Colonic mucosa (tissue), 4 donors: ENCODE measurements around the gene NCKAP5. TPM values are rescaled to one million over a fixed set of nuclear protein-coding genes. Genes with fewer than 3 reads are reported as not detected.

ENCODE experiments used
- DNase-seq: peaks from one replicate; pipeline ENCODE4 v3.0.0-alpha.2; 2020
- H3K27ac ChIP-seq: fragments of 200-600 bp; one replicate; pipeline ENCODE4 v1.8.0; 2021
- H3K27me3 ChIP-seq: fragments of 200-600 bp; one replicate; pipeline ENCODE4 v1.8.0; 2021
- H3K36me3 ChIP-seq: fragments of 200-600 bp; one replicate; pipeline ENCODE4 v1.8.0; 2021
- H3K4me1 ChIP-seq: fragments of 200-600 bp; one replicate; pipeline ENCODE4 v1.8.0; 2021; ENCODE audit warnings: mild to moderate bottlenecking
- H3K4me3 ChIP-seq: fragments of 200-600 bp; one replicate; pipeline ENCODE4 v1.8.0; 2021
- H3K9ac ChIP-seq, 2 donors: one replicate each; pipeline ENCODE4 v1.7.0; 2013; ENCODE audit warnings: control low read depth in 2 of 2, low read depth in 2 of 2, low read length in 2 of 2
- H3K9me3 ChIP-seq: fragments of 200-600 bp; one replicate; pipeline ENCODE4 v1.8.0; 2021
- intact Hi-C: fragments of 100-400 bp; cut with DNase I; formaldehyde crosslinking; loops from one replicate; pipeline ENCODE4 v1.14.1; 2022
- total RNA-seq, 2 donors: library from RNA; stranded (reverse); fragmentation: NEBNext Ultra II Directional in 1 of 2; extraction: Animal tissue kit (Norgen Biotek cat#: 25700) in 1 of 2; gene quantifications; one replicate each; pipeline ENCODE4 v1.2.1, GENCODE V29; 2021
- TF ChIP-seq, protein P1 (sequence below): fragments of 200-600 bp; IDR thresholded peaks from one replicate; pipeline ENCODE4 v1.8.0; 2022; ENCODE audit warnings: antibody characterized with exemption, mild to moderate bottlenecking
- donor health status: healthy.
- donor health status: DM: no; HTN: no; CAD: no.
- donor health status: DM: no; HTN: no; CAD: no.

The NCKAP5 gene
- total RNA-seq, 2 donors from 2014 or later, result 2.9 to 3.7 TPM

DNA sequence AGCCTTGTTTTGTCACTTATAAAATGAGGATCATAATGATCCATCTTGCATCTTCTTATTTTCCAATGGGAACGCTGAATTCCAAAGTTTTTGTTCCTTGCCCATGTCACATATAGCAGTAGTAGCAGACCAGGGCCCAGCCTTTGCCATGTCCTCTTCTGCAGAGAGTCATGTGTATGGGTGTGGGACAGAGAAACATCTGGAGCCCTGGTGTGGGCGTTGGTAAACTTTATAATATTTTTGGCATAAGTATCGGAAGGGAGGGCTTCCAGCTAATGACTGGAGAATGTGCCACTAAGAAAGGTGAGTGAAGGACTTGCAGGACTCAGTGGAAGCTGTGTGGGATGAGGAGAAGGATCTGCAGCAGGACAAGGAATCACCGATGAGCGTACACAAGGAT, 157.2 kb downstream of the NCKAP5 start:
- Histone ChIP-seq H3K9ac (no peak overlapping the region), H3K36me3 (no peaks in the 10 kb centered on the region), H3K4me3 (no peak overlapping the region), H3K4me1 (no peaks in the 10 kb centered on the region), H3K9me3 (no peaks in the 10 kb centered on the region), H3K27ac (no peak overlapping the region), H3K27me3 (no peaks in the 10 kb centered on the region)
- TF ChIP-seq, protein P1, sequence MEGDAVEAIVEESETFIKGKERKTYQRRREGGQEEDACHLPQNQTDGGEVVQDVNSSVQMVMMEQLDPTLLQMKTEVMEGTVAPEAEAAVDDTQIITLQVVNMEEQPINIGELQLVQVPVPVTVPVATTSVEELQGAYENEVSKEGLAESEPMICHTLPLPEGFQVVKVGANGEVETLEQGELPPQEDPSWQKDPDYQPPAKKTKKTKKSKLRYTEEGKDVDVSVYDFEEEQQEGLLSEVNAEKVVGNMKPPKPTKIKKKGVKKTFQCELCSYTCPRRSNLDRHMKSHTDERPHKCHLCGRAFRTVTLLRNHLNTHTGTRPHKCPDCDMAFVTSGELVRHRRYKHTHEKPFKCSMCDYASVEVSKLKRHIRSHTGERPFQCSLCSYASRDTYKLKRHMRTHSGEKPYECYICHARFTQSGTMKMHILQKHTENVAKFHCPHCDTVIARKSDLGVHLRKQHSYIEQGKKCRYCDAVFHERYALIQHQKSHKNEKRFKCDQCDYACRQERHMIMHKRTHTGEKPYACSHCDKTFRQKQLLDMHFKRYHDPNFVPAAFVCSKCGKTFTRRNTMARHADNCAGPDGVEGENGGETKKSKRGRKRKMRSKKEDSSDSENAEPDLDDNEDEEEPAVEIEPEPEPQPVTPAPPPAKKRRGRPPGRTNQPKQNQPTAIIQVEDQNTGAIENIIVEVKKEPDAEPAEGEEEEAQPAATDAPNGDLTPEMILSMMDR, result no peak
- intact Hi-C loops, result no loop called here
- DNase-seq, result no peak

DNA sequence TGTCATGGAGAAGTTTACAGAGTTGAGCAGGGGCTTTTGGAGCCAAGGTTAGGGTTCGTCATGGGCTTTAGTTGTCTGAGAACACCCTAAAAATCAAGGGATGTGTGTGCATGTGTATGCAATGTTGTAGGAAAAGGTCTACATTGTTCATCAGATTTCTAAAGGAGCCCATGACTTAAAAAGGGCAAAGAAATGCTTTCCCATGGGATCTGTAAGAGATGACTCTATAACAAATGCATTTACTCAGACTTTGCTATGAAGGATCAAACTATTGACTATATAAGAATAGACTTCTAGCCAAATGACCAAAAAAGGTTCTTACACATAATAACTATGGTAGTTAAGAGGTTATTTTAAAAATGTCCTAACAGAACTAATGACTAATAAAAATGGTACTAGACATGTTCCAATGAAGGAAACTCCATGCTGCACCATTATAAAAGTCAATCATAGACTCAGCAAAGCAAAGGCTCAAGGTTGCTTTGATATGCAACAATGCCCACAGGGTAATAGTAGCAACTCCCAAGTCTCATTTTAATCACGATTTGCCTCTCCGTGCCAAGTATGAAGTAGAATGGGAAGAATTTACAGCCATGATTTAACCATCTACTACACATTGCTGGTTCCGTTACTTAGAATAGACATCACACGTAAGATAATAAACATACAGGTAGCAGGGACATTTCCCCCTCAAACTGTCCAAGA, 158.5 kb downstream of the NCKAP5 start:
- no peak overlapping the region for H3K9ac ChIP-seq
- intact Hi-C loops, result no loop called here
- no peaks in the 10 kb centered on the region for H3K4me1 ChIP-seq
- H3K9me3 ChIP-seq, result no peaks in the 10 kb centered on the region
- no peaks in the 10 kb centered on the region for H3K36me3 ChIP-seq
- DNase-seq, result no peak
- no peaks in the 10 kb centered on the region for H3K27me3 ChIP-seq
- no peak overlapping the region for H3K4me3 ChIP-seq
- H3K27ac ChIP-seq, result no peak overlapping the region
- TF ChIP-seq, protein P1, result no peak

DNA sequence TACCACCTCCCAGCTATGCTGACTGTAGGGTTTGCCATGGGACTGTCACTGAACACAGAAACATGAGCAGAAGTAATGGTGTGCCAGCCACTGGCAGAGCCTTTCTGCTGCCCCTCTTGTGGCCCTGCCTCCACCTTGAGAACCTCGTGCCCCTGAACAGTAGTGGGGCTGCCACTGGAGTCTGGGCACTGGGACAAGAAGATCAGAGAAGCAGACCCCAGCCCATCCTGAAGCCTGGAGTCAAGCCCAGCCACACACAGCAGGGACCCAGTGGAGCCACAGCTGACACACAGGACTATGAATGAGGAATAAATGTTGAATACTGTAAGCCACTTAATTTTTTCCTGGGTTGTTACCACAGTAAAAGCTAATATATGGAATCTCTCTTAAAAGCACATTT, 159.6 kb downstream of the NCKAP5 start:
- Histone ChIP-seq H3K4me3 (no peak overlapping the region), H3K9ac (no peak overlapping the region), H3K27ac (no peak overlapping the region), H3K27me3 (no peaks in the 10 kb centered on the region), H3K9me3 (no peaks in the 10 kb centered on the region), H3K4me1 (no peaks in the 10 kb centered on the region), H3K36me3 (no peaks in the 10 kb centered on the region)
- no peak for DNase-seq
- intact Hi-C loops, result no loop called here
- TF ChIP-seq, protein P1, result no peak

DNA sequence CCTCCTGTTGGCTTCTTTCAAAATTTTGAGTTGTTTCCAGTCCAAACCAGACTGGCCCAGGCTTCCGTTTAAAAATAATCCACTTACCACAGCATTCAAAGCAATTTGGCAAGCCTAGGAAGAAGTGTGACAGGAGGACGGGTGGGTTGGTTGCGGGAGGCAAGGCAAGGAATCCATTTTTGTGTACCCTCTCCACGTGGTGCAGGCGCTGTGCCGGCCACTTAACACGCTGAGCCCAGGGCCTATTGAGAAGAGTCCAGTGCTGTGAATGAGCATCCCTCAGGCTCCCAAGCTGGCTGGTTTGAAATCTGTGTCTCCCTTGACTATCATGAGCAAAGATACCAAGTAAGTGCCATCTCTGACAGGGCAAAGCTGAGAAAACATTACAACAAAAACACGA, 160.9 kb downstream of the NCKAP5 start:
- Histone ChIP-seq H3K4me3 (no peak overlapping the region), H3K9ac (no peak overlapping the region), H3K9me3 (no peaks in the 10 kb centered on the region), H3K27ac (no peak overlapping the region), H3K36me3 (no peaks in the 10 kb centered on the region), H3K4me1 (no peaks in the 10 kb centered on the region), H3K27me3 (no peaks in the 10 kb centered on the region)
- intact Hi-C loops, result no loop called here
- no peak for DNase-seq
- TF ChIP-seq, protein P1, result no peak

DNA sequence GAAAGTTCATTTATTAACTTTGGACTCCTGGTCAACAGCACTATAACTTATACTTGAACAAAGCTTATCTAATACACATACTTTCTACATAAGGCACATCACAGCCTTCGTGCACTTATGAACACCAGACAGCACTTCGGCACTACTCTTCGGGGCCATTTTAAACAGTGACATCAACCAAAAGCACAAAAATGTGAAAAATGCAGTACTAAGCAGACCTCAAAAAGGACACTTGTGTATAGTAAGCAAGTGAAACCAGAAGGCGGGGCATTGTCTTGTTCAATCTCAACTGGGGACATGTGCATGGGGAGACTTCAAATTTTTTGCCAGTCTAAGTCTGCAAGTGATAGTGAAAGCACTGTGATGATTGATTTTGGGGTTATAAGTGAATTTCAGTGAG, 163.0 kb downstream of the NCKAP5 start:
- TF ChIP-seq, protein P1, result no peak
- no peak for DNase-seq
- Histone ChIP-seq H3K9me3 (no peaks in the 10 kb centered on the region), H3K9ac (no peak overlapping the region), H3K4me1 (no peaks in the 10 kb centered on the region), H3K4me3 (no peak overlapping the region), H3K36me3 (no peaks in the 10 kb centered on the region), H3K27ac (no peak overlapping the region), H3K27me3 (no peaks in the 10 kb centered on the region)
- intact Hi-C loops, result no loop called here
